ENCODE data around the gene CHSY3.

- TF ChIP-seq CEBPB (IDR thresholded peaks at IDR 0.05) (no peak), EP300 (IDR thresholded peaks at IDR 0.05; ENCODE audit: borderline replicate concordance) (no peak), TEAD4 (IDR thresholded peaks at IDR 0.05) (no peak), CREB1 (IDR thresholded peaks at IDR 0.05; ENCODE audit: low read depth) (no peak), TAF1 (IDR thresholded peaks at IDR 0.05; ENCODE audit: low read depth) (no peak), FOXM1 (IDR thresholded peaks at IDR 0.05; ENCODE audit: borderline replicate concordance, low read depth) (no peak), EGR1 (IDR thresholded peaks at IDR 0.05) (no peak), REST (IDR thresholded peaks at IDR 0.05; ENCODE audit: low read depth) (no peak), MAX (IDR thresholded peaks at IDR 0.05) (no peak), TCF12 (IDR thresholded peaks at IDR 0.05; ENCODE audit: low read depth) (no peak), RAD21 (IDR thresholded peaks at IDR 0.05; ENCODE audit: low read depth) (no peak), ZBTB7A (IDR thresholded peaks at IDR 0.05; ENCODE audit: low read depth) (no peak), NFIC (IDR thresholded peaks at IDR 0.05) (no peak), YY1 (IDR thresholded peaks at IDR 0.05; ENCODE audit: low read depth) (no peak)
Measured at GRCh38 chr5:129973716-129974426, 69.6 kb downstream of the CHSY3 start.

All from Ishikawa (cell line).